Breast epithelium (tissue), 3 donors: Measurements from ENCODE around the gene ZNF622.
A peak's percentile ranks its signal among the peaks of the same experiment; 100 is the strongest.

ENCODE experiments used
- POLR2A ChIP-seq: fragments of 450-650 bp; IDR thresholded peaks from one replicate; pipeline ENCODE4 v1.6.1; 2016; ENCODE audit warnings: antibody characterized with exemption, mild to moderate bottlenecking, moderate library complexity
- POLR2AphosphoS5 ChIP-seq, 3 donors: sonication (generic); formaldehyde crosslinking; IDR thresholded peaks; one replicate each; pipeline ENCODE4 v1.6.1; 2017; ENCODE audit warnings: antibody characterized with exemption in 3 of 3
- TF ChIP-seq, protein P1 (sequence below), 3 donors: fragments of 450-650 bp; IDR thresholded peaks; one replicate each; pipeline ENCODE4 v1.5.1; 2016 to 2017; ENCODE audit warnings: antibody characterized with exemption in 3 of 3, mild to moderate bottlenecking in 3 of 3, moderate library complexity in 3 of 3

- TF ChIP-seq, protein P1, sequence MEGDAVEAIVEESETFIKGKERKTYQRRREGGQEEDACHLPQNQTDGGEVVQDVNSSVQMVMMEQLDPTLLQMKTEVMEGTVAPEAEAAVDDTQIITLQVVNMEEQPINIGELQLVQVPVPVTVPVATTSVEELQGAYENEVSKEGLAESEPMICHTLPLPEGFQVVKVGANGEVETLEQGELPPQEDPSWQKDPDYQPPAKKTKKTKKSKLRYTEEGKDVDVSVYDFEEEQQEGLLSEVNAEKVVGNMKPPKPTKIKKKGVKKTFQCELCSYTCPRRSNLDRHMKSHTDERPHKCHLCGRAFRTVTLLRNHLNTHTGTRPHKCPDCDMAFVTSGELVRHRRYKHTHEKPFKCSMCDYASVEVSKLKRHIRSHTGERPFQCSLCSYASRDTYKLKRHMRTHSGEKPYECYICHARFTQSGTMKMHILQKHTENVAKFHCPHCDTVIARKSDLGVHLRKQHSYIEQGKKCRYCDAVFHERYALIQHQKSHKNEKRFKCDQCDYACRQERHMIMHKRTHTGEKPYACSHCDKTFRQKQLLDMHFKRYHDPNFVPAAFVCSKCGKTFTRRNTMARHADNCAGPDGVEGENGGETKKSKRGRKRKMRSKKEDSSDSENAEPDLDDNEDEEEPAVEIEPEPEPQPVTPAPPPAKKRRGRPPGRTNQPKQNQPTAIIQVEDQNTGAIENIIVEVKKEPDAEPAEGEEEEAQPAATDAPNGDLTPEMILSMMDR (IDR thresholded peaks at IDR 0.05) = no peak
- peak in 1 of 3 donors; percentile 47 for TF ChIP-seq POLR2AphosphoS5 (IDR thresholded peaks at IDR 0.05)
- no peak for TF ChIP-seq POLR2A
These were observed 27.0 kb upstream of the ZNF622 start for GRCh38 chr5:16492398-16493140.
